Measurements from ENCODE around the gene ORM1.

The ORM1 gene

GRCh38 chr9:114347675-114348074 is 24.8 kb downstream of the ORM1 start:
- no peak for TF ChIP-seq CTCF (IDR thresholded peaks at IDR 0.05; ENCODE audit: insufficient read depth, low read length)
- no peak for TF ChIP-seq SPI1 (IDR thresholded peaks at IDR 0.05; ENCODE audit: borderline replicate concordance, low read depth)
- no peak for TF ChIP-seq POLR2AphosphoS5 (IDR thresholded peaks at IDR 0.05; ENCODE audit: low read depth)
- no peak for TF ChIP-seq REST (IDR thresholded peaks at IDR 0.05; ENCODE audit: insufficient replicate concordance, low read depth)
- no peak for TF ChIP-seq GABPA (IDR thresholded peaks at IDR 0.05; ENCODE audit: low read depth)
- H3K4me3 ChIP-seq (replicated peaks; ENCODE audit: insufficient read depth, low read length) = no peak overlapping the region
- no peaks in the 10 kb centered on the region for H3K27me3 ChIP-seq (ENCODE audit: insufficient read depth, poor library complexity, severe bottlenecking)
- H3K27ac ChIP-seq (replicated peaks) = no peak overlapping the region; the same call in 1 of the 2 replicates
- DNase-seq (ENCODE audit: low read depth in 1 of 2, low spot score in 1 of 2) = no peak

- no peak overlapping the region for H3K4me3 ChIP-seq (replicated peaks; ENCODE audit: insufficient read depth, low read length)
- DNase-seq (ENCODE audit: low read depth in 1 of 2, low spot score in 1 of 2) = no peak
- H3K27ac ChIP-seq (replicated peaks) = peak overlapping the region; percentile 70
- TF ChIP-seq GABPA (IDR thresholded peaks at IDR 0.05; ENCODE audit: low read depth) = no peak
- no peak for TF ChIP-seq POLR2AphosphoS5 (IDR thresholded peaks at IDR 0.05; ENCODE audit: low read depth)
- TF ChIP-seq SPI1 (IDR thresholded peaks at IDR 0.05; ENCODE audit: borderline replicate concordance, low read depth) = no peak
- TF ChIP-seq CTCF (IDR thresholded peaks at IDR 0.05; ENCODE audit: insufficient read depth, low read length) = no peak
- no peak for TF ChIP-seq REST (IDR thresholded peaks at IDR 0.05; ENCODE audit: insufficient replicate concordance, low read depth)
- H3K27me3 ChIP-seq (ENCODE audit: insufficient read depth, poor library complexity, severe bottlenecking) = no peaks in the 10 kb centered on the region
These were observed 25.5 kb downstream of the ORM1 start for GRCh38 chr9:114348261-114348905.

GRCh38 chr9:114348906-114349482 is 26.1 kb downstream of the ORM1 start:
- TF ChIP-seq GABPA (IDR thresholded peaks at IDR 0.05; ENCODE audit: low read depth) = no peak
- peak; percentile 71 for TF ChIP-seq POLR2AphosphoS5 (IDR thresholded peaks at IDR 0.05; ENCODE audit: low read depth)
- no peaks in the 10 kb centered on the region for H3K27me3 ChIP-seq (ENCODE audit: insufficient read depth, poor library complexity, severe bottlenecking)
- peak overlapping the region; percentile 70 for H3K27ac ChIP-seq (replicated peaks)
- DNase-seq (ENCODE audit: low read depth in 1 of 2, low spot score in 1 of 2) = peak; percentile 93 to 94
- H3K4me3 ChIP-seq (replicated peaks; ENCODE audit: insufficient read depth, low read length) = no peak overlapping the region

GRCh38 chr9:114349713-114350480 is 27.0 kb downstream of the ORM1 start:
- peak overlapping the region; percentile 15; the same call in 1 of the 2 replicates for H3K27ac ChIP-seq (replicated peaks)
- no peaks in the 10 kb centered on the region for H3K27me3 ChIP-seq (ENCODE audit: insufficient read depth, poor library complexity, severe bottlenecking)
- no peak overlapping the region for H3K4me3 ChIP-seq (replicated peaks; ENCODE audit: insufficient read depth, low read length)
- no peak for TF ChIP-seq GABPA (IDR thresholded peaks at IDR 0.05; ENCODE audit: low read depth)
- TF ChIP-seq REST (IDR thresholded peaks at IDR 0.05; ENCODE audit: insufficient replicate concordance, low read depth) = no peak
- TF ChIP-seq POLR2AphosphoS5 (IDR thresholded peaks at IDR 0.05; ENCODE audit: low read depth) = no peak
- TF ChIP-seq SPI1 (IDR thresholded peaks at IDR 0.05; ENCODE audit: borderline replicate concordance, low read depth) = no peak
- no peak for TF ChIP-seq CTCF (IDR thresholded peaks at IDR 0.05; ENCODE audit: insufficient read depth, low read length)
- DNase-seq (ENCODE audit: low read depth in 1 of 2, low spot score in 1 of 2) = no peak

Data from HL-60 (cell line).